ENCODE data around the gene EFNA3.
A peak's percentile ranks its signal among the peaks of the same experiment; 100 is the strongest.

EFNA3 gene

DNA sequence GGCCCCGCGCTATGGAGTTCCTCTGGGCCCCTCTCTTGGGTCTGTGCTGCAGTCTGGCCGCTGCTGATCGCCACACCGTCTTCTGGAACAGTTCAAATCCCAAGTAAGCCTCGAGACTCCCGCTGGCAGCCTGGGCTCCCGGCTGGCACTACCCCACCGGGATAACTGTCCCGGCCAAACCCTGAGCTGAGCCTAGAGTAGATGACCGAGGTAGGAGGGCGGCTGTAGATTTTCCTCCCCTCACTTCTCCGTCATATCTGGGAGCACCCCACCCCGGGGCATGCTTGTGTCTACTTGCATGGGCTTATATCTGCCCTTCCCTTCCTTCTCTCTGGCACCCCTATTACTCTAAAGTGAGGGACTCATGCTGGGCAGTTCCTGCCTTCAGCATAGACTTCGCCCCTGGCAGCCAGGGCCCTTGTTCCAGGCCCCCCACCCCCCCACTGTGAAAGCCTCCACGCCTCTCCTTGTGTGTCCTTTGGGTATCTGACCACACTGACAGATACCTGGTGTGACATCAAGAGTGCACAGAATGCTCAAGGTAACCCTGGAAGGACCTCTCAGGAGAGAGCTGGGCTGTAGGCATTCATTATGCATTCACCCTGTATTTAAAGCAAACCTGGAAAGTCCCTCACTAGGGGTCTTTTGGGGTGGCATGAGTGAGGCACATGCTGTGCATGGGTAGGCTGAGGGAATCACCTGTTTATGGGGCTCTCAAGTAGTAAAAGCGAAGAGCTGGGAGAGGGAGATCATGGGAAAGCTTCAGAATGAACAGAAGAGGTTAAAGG lies 49.5 kb downstream of the EFNA3 start:
- H3K9me3 ChIP-seq = no peaks in the 10 kb centered on the region
- H3K27ac ChIP-seq = peak overlapping the region; percentile 41 to 62
- peaks cover 0 to 39% (median 28%) of the 10 kb centered on the region in 4 donors for H3K4me1 ChIP-seq
- peaks cover 0 to 43% of the 10 kb centered on the region in 2 donors for H3K27me3 ChIP-seq
- DNase-seq = no peak
- H3K4me3 ChIP-seq = peak overlapping the region; percentile 55 to 59
- H3K36me3 ChIP-seq = peaks cover 0 to 21% (median 0%) of the 10 kb centered on the region in 3 donors
- TF ChIP-seq, protein P1, sequence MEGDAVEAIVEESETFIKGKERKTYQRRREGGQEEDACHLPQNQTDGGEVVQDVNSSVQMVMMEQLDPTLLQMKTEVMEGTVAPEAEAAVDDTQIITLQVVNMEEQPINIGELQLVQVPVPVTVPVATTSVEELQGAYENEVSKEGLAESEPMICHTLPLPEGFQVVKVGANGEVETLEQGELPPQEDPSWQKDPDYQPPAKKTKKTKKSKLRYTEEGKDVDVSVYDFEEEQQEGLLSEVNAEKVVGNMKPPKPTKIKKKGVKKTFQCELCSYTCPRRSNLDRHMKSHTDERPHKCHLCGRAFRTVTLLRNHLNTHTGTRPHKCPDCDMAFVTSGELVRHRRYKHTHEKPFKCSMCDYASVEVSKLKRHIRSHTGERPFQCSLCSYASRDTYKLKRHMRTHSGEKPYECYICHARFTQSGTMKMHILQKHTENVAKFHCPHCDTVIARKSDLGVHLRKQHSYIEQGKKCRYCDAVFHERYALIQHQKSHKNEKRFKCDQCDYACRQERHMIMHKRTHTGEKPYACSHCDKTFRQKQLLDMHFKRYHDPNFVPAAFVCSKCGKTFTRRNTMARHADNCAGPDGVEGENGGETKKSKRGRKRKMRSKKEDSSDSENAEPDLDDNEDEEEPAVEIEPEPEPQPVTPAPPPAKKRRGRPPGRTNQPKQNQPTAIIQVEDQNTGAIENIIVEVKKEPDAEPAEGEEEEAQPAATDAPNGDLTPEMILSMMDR (IDR thresholded peaks at IDR 0.05) = no peak
- intact Hi-C loops (cut with DNase I; ENCODE audit: low total_unique reads) = loop anchor here (5.0 kb wide), 1 partner anchor 36 kb away; no protein-coding TSS in a partner anchor

DNA sequence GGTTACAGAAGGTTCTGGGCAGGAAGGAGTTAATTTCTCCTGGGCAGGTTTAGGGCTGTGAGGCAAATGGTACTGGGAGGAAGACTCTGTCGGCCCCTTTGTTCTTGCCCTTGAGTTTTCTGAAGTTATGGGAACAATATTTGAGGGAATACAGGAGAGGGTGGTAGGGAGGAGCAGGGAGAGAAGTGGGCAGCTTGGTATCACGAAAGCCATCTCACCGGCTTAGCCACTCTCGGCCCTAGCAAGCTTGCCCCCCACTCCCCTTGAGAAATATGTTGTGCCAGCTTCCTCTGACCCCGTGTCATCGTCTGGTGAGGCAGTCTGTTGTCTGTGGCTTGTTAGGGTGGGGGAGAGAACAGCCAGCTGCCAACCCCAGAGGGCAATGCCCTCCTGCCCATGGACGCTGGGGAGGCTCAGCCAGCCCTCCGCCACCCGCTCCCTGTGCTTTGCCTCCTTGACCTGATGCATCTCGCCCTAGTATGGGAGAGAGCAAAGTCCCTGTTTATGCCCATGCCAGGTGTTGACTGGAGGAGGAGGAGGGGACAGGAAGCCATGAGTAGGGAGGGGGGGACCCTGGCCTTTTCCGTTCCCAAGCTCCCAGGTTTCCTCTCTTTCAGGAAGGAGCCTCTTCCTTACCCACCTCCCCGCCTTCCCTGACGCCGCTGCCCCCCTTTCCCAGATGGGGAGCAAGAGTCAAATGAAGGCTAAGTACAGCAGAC lies 50.3 kb downstream of the EFNA3 start:
- H3K27ac ChIP-seq = no peak overlapping the region
- TF ChIP-seq, protein P1 (IDR thresholded peaks at IDR 0.05) = no peak
- intact Hi-C loops (cut with DNase I; ENCODE audit: low total_unique reads) = loop anchor here (5.0 kb wide), 1 partner anchor 37 kb away; no protein-coding TSS in a partner anchor
- peaks cover 0 to 43% of the 10 kb centered on the region in 2 donors for H3K27me3 ChIP-seq
- no peaks in the 10 kb centered on the region for H3K9me3 ChIP-seq
- no peak for DNase-seq
- H3K4me1 ChIP-seq = peaks cover 0 to 43% (median 28%) of the 10 kb centered on the region in 4 donors
- H3K4me3 ChIP-seq = peak overlapping the region; percentile 55 to 59
- peaks cover 0 to 28% (median 0%) of the 10 kb centered on the region in 3 donors for H3K36me3 ChIP-seq

DNA sequence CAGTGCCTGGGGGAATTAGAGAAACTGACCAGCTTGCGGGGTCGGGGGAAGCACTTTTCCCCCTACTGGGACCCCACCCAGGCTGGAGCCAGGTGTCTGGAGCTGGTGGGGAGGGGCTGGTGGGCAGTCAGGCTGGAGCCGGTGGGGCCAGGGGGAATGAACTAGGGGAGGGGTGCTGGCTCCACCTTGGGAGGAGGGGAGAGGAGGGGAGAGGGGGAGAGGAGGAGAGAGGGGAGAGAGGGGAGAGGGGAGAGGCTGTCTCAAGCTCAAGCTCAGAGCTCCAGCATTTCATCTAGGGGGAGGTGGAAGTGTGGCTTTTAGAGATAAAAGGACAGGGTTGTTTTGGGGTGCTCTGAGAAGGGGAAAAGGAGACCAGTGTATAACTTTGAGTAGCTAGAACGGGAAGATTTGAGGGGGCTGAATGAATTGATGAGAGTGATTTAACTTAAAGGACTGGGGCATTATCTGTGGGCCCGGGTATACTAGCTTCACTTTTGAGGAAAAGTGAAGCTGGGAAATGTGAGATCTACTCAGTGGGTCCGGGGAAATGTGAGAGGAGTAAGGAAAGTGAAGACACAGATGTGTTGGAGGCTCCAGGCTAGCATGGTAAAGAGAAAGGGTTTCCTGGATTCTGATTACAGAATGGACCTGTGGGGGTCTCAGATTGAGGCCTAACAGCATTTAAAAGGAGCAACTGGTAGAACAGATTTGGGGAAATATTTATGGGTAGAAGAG lies 51.8 kb downstream of the EFNA3 start:
- DNase-seq = no peak
- H3K9me3 ChIP-seq = no peaks in the 10 kb centered on the region

DNA sequence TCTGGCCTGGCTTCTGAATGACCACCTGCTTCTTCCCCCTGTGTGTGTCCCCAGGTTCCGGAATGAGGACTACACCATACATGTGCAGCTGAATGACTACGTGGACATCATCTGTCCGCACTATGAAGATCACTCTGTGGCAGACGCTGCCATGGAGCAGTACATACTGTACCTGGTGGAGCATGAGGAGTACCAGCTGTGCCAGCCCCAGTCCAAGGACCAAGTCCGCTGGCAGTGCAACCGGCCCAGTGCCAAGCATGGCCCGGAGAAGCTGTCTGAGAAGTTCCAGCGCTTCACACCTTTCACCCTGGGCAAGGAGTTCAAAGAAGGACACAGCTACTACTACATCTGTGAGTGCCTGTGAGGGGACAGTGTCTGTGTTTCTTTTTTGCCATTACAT lies 52.6 kb downstream of the EFNA3 start:
- Histone ChIP-seq H3K27me3 (peaks cover 0 to 43% of the 10 kb centered on the region in 2 donors), H3K27ac (no peak overlapping the region), H3K9me3 (no peaks in the 10 kb centered on the region), H3K4me3 (no peak overlapping the region), H3K4me1 (peaks cover 0 to 42% (median 31%) of the 10 kb centered on the region in 4 donors), H3K36me3 (peaks cover 0 to 36% (median 0%) of the 10 kb centered on the region in 3 donors)
- no peak for DNase-seq
- TF ChIP-seq, protein P1 (IDR thresholded peaks at IDR 0.05) = no peak
- intact Hi-C loops (cut with DNase I; ENCODE audit: low total_unique reads) = no loop called here

More for the DNA sequence above, 51.8 kb downstream of the EFNA3 start:
- Histone ChIP-seq H3K27ac (no peak overlapping the region), H3K36me3 (peaks cover 0 to 36% (median 0%) of the 10 kb centered on the region in 3 donors), H3K27me3 (peaks cover 0 to 43% of the 10 kb centered on the region in 2 donors), H3K4me1 (peaks cover 0 to 45% (median 35%) of the 10 kb centered on the region in 4 donors), H3K4me3 (peak overlapping the region; percentile 15 to 59)
- intact Hi-C loops (cut with DNase I; ENCODE audit: low total_unique reads) = no loop called here
- TF ChIP-seq, protein P1 (IDR thresholded peaks at IDR 0.05) = no peak

DNA sequence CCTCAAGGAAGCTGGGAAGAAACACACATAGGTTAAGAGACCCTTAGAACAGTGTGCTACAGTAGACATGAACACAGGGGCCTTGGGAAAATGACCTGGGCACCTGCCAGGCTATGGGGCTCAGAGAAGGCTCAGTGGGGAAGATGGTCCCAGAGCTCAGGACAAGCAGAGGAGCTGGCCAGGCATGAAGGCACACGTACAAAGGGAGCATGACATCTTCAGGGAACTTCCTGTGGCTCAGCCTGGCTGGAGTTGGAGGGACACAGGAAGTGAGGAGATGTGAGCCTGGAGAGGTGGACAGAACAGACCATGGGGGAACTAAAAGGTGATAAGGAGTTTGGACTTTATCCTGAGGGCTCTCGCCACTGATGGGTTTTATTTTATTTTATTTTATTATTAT lies 53.2 kb downstream of the EFNA3 start:
- peaks cover 0 to 41% (median 30%) of the 10 kb centered on the region in 4 donors for H3K4me1 ChIP-seq
- no peak for DNase-seq
- no peaks in the 10 kb centered on the region for H3K9me3 ChIP-seq
- H3K27me3 ChIP-seq = peaks cover 0 to 39% of the 10 kb centered on the region in 2 donors
- H3K27ac ChIP-seq = no peak overlapping the region
- no peak overlapping the region for H3K4me3 ChIP-seq
- intact Hi-C loops (cut with DNase I; ENCODE audit: low total_unique reads) = no loop called here
- TF ChIP-seq, protein P1 (IDR thresholded peaks at IDR 0.05) = no peak
- H3K36me3 ChIP-seq = peaks cover 0 to 36% (median 0%) of the 10 kb centered on the region in 3 donors
